ENCODE results near the gene ZBTB34. TPM values are rescaled to one million over a fixed set of nuclear protein-coding genes. Genes with fewer than 3 reads are reported as not detected.

Gene ZBTB34
- total and polyA plus RNA-seq, 2 of the 4 experiments (the other 2 are of a cell fraction), result 2.7 to 3.1 TPM

- ATAC-seq (ENCODE audit: low read depth) (no peak), DNase-seq (no peak)
- H2BK15ac ChIP-seq (ENCODE audit: low read depth, low read length), result no peak overlapping the region
- dilution Hi-C loops (cut with HindIII; ENCODE audit: low sequenced_read_pairs, unreplicated experiment), result no loop called here
- no peak overlapping the region for H2AFZ ChIP-seq (replicated peaks; ENCODE audit: low read length, poor library complexity)
- intact Hi-C loops (cut with micrococcal nuclease), result no loop called here
- no peak overlapping the region for H3K4me3 ChIP-seq (ENCODE audit: insufficient read depth, low read depth, low read length)
- H4K20me1 ChIP-seq (ENCODE audit: insufficient read depth, low read length), result peaks cover 21% of the 10 kb centered on the region; the same call in 1 of the 2 replicates
- peaks cover 3% of the 10 kb centered on the region; the same call in 1 of the 2 replicates for H3K9me3 ChIP-seq (ENCODE audit: control insufficient read depth, insufficient read depth, low read length)
- no peak overlapping the region for H2AK5ac ChIP-seq (ENCODE audit: low read depth, low read length)
- H2BK5ac ChIP-seq (ENCODE audit: low read depth, low read length, poor library complexity, severe bottlenecking), result no peak overlapping the region
- H3K9ac ChIP-seq (ENCODE audit: low read depth, low read length), result no peak overlapping the region
- H3K56ac ChIP-seq (ENCODE audit: extremely low read depth, insufficient read depth, low read length), result no peak overlapping the region
- H3K14ac ChIP-seq (replicated peaks; ENCODE audit: low read depth, low read length), result no peak overlapping the region
- in situ Hi-C loops (cut with MboI; ENCODE audit: low sequenced_read_pairs), result no loop called here
- H3K23ac ChIP-seq (ENCODE audit: low read depth, low read length), result no peak overlapping the region
- no peak overlapping the region for H2AK9ac ChIP-seq (replicated peaks; ENCODE audit: low read depth, low read length, poor library complexity)
- TF ChIP-seq USF2 (IDR thresholded peaks at IDR 0.05; ENCODE audit: low read depth, low read length), result no peak
- TF ChIP-seq FOS (IDR thresholded peaks at IDR 0.05; ENCODE audit: low read depth, low read length), result no peak
- no peak for TF ChIP-seq RAD21 (IDR thresholded peaks at IDR 0.05; ENCODE audit: low read length)
- TF ChIP-seq BHLHE40 (IDR thresholded peaks at IDR 0.05; ENCODE audit: low read depth, low read length), result no peak
- no peak for TF ChIP-seq RFX5 (IDR thresholded peaks at IDR 0.05; ENCODE audit: low read depth, low read length)
- TF ChIP-seq SMC3 (IDR thresholded peaks at IDR 0.05; ENCODE audit: low read depth, low read length), result no peak
- TF ChIP-seq RCOR1 (IDR thresholded peaks at IDR 0.05; ENCODE audit: insufficient replicate concordance, low read length), result no peak
- TF ChIP-seq MAFK (IDR thresholded peaks at IDR 0.05; ENCODE audit: low read depth, low read length), result no peak
- TF ChIP-seq POLR2A (IDR thresholded peaks at IDR 0.05; ENCODE audit: low read depth, low read length), result no peak
- no peak for TF ChIP-seq NFE2L2 (IDR thresholded peaks at IDR 0.05; ENCODE audit: low read depth, low read length)
- TF ChIP-seq ELK1 (IDR thresholded peaks at IDR 0.05; ENCODE audit: borderline replicate concordance, low read depth, low read length), result no peak
- TF ChIP-seq CEBPB (IDR thresholded peaks at IDR 0.05; ENCODE audit: low read depth, low read length), result no peak
- TF ChIP-seq CHD1 (IDR thresholded peaks at IDR 0.05; ENCODE audit: low read depth, low read length), result no peak
- TF ChIP-seq MXI1 (IDR thresholded peaks at IDR 0.05; ENCODE audit: borderline replicate concordance, low read depth, low read length), result no peak
- no peak overlapping the region for H4K91ac ChIP-seq (ENCODE audit: insufficient read depth, low read depth, low read length)
- H3K79me1 ChIP-seq (ENCODE audit: low read depth in 1 of 2, low read length in 2 of 2), result peaks cover 18 to 48% of the 10 kb centered on the region in 2 experiments
- WGBS, 2 experiments (ENCODE audit: extremely low coverage in 2 of 2, insufficient read length in 1 of 2), result 100% methylated on average over 7 of the region's 11 CpGs; no CpG with 5 or more reads in 1 of the 2 experiments
- ChIA-PET POLR2A (ENCODE audit: unreplicated experiment) (no interaction called here), CTCF (no interaction called here)
- BruUV-seq (replicated peaks), result no TSS peak
- no peak overlapping the region for H3K27ac ChIP-seq (ENCODE audit: insufficient read depth, low read length)
- H3K9me1 ChIP-seq (ENCODE audit: insufficient read depth, low read length), result no peaks in the 10 kb centered on the region
- no peak overlapping the region for H3K4ac ChIP-seq (ENCODE audit: low read depth, low read length)
- H4K8ac ChIP-seq (ENCODE audit: low read depth in 2 of 2, low read length in 2 of 2), result no peak overlapping the region
- no peak overlapping the region for H2BK120ac ChIP-seq (ENCODE audit: low read depth, low read length)
- H4K5ac ChIP-seq (ENCODE audit: low read depth, low read length), result no peak overlapping the region
- no peak overlapping the region for H3K18ac ChIP-seq (ENCODE audit: low read depth, low read length)
- H3K27me3 ChIP-seq (ENCODE audit: control insufficient read depth, insufficient read depth, low read length), result no peaks in the 10 kb centered on the region
- H3K36me3 ChIP-seq (ENCODE audit: control insufficient read depth, insufficient read depth, low read length), result peaks cover 19% of the 10 kb centered on the region
- H3K4me2 ChIP-seq (ENCODE audit: low read depth, low read length), result no peak overlapping the region
- H3K4me1 ChIP-seq (ENCODE audit: control insufficient read depth, insufficient read depth, low read length), result no peaks in the 10 kb centered on the region
- H2BK20ac ChIP-seq (ENCODE audit: low read depth, low read length), result no peak overlapping the region
Observed at GRCh38 chr9:126813072-126813471, 47.4 kb upstream of the ZBTB34 start.
